HPDE6-E6E7 (cell line): ENCODE measurements around the gene XRRA1.
A peak's percentile ranks its signal among the peaks of the same experiment; 100 is the strongest.
"Not testable (repeated sequence)": the region's sequence is repeated elsewhere in the genome, so short reads cannot be mapped to it uniquely, and the experiment has no call there.

ENCODE experiments used
- DNase-seq: peaks from one replicate; pipeline ENCODE4 v3.0.0; 2011; ENCODE audit warnings: missing footprints; ENCODE audit errors: extremely low spot score

Gene XRRA1

DNA sequence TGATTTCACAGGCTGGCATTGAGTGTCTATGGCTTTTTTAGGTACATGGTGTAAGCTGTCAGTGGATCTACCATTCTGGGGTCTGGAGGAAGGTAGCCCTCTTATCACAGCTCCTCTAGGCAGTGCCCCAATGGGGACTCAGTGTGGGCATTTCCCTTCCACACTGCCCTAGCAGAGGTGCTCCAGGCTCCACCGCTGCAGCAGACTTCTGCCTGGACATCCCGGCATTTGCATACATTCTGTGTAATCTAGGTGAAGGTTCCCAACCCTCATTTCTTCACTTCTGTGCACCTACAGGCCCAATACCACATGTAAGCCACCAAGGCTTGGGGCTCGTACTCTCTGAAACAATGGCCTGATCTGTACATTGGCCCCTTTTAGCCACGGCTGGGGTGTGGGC is 122.0 kb downstream of the XRRA1 start:
- no peak for DNase-seq

DNA sequence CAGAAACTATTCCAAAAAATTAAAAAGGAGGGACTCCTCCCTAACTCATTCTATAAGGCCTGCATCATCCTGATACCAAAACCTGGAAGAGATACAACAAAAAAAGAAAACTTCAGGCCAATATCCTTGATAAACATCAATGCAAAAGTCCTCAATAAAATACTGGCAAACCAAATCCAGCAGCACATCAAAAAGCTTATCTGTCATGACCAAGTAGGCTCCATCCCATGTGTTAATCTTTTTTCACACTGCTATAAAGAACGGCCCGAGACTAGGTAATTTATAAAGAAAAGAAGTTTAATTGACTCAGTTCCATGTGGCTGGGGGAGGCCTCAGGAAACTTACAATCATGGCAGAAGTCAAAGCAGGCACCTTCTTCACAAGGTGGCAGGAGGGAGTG is 123.3 kb downstream of the XRRA1 start:
- DNase-seq, result not testable (repeated sequence)

DNA sequence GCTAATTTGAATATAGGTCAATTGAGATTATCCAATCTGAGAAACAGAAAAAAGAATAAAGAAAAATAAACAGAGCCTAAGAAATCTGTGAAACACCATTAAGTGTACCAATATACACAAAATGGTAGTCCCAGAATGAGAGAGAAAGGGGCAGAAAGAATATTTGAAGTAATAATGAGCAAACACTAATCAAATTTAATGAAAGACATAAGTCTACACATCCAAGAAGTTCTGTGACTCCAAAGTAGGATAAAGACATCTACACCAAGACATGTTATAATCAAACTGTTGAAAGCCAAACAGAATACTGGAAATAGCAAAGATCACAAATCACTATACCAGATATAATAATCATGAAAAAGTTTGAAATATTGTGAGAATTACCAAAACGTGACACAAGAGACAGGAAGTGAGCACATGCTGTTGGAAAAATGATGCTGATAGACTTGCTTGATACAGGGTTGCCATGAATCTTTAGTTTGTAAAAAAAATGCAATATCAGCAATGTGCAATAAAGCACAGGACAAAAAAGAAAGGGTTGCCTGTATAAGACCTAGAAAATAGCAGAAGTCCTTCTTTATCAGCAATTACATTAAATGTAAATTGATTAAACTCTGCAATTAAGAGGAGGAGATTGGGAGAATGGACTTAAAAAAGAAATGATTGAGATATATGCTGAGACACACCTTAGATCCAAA is 124.5 kb downstream of the XRRA1 start:
- DNase-seq, result no peak

DNA sequence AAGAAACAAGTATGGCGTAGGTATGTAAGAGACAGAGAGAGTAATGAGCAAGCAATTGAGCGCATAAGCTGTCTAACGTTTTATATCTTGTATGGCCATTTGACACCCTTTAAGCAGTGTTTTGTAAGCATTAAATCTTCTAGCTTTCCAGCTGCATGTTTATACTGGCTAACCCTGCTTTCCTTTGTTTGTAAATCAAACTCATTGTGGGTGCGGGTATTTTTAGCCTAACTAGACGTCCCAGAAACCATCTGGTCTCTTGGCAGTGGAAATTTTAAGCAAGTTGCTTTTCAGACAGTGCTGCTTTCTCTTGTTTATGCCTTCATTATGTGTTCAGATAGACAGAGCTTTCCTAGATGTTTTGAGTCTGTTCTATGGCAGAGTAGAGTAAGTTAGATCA is 126.7 kb downstream of the XRRA1 start:
- DNase-seq, result no peak

DNA sequence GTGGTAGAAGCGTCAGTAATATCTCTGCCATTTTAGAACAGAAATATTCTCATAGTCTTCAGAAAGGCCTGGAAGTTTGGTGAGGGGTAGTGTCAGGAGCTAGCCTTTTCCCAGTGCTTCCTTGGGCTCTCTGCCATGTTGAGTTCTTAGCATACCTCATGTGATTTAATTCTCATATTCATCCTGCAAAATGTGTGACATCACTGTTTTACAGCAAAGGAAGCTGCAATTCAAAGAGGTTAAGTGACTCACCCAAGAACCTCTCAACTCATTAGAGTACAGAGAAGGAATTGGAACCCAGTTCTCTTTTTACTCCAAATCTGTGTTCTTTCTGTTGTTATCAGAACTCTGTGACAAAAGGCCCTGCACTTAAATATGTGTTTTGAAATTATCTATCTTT is 128.1 kb downstream of the XRRA1 start:
- DNase-seq, result peak; percentile 9

DNA sequence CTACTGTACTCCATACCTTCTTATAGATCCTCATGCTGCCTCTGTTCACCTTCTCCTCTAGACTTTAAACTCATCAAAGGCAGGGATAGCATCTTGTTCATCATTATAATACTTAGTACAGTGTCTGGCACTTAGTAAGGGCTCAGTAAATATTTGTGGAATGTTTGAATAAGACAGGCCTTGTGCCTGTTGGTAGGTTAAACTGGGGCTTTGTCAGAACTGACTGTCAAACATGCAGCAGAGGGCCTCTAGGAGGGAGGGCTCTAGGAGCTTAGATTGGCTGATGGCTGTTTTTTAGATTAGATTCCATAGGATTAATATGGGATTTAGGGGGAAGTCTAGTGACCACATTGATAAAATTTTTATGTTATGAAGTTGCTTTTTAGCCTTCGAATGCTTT is 129.5 kb downstream of the XRRA1 start:
- DNase-seq, result no peak

DNA sequence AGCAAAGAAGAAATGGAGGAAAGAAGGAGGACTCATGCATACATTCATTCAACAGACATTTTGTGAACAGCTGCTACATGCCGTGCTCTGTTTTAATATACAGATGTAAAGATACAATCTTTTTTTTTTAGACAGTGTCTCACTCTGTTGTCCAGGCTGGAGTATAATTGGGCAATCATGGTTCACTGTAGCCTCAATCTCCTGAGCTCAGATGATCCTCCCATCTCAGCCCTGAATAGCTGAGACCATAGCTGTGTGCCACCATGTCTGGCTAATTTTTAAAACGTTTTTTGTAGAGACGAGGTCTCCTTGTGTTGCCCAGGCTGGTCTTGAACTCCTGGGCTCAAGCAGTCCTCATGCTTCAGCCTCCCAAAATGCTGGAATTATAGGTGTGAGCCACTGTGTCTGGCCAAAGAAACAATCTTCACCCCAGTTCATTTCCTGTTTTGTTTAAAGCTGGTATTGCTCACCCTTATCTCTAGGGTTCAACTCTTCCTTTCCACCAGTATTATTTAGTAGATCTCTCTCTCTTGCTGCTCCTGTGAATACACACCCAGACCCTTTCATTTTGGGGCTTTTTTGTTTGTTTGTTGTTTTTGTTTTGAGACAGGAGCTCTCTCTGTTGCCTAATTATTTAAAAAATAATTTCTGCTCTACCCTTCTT is 130.5 kb downstream of the XRRA1 start:
- no peak for DNase-seq

DNA sequence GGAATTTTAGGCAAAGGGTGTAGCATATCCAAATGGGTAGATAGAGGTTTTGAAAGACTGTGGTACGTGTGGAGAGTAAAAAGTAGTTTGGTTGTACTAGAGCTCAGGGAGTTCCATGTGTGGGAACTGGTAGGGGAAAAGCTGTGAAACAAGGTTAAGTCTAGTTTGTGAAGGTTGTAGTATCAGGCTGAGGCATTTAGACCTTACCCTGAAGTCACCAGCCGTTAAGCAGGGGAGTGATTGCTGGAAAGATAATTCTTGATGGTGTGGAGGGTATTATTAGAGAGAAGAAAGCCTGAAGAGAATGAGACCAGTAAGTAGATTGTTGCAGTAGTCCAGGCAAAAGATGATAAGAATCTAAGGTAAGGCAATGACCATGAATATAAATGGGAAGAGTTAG is 132.2 kb downstream of the XRRA1 start:
- DNase-seq, result no peak

DNA sequence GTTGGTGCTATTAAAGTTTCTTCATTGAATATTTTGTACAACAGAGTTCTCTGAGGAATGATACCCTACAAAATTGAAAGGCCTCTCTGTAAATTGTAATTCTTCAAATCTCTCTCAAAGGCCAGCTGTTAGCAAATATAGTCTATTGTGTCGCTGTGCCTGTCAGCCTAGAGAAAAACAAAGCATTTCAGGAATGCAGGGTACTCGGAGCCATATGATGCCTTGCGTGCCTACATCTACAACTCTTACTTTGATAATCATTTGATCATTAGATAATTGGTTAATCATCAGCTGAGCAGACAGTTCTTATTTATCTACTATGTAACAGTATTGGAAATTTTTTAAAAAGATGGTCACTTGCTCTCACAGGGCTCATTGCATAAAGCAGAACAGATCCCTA is 132.9 kb downstream of the XRRA1 start:
- DNase-seq, result no peak

DNA sequence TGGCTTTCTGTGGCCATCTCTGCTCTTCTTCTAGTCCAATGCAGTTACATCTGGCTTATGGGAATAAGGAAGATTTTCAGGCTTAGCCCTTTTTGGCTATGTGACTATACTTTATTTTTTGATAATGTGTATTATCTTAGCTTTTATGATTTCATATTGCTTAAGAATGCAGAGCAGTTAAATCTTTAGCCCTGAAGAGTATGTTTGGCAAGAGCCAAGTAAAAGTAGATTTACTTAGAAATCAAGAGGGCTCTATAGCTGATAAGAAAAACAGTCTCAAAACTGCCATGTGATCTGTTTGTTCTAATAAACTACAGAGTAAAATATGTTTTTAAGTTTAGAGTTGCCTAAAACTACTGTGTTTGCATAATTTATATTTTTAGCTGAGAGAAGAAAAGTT is 139.1 kb downstream of the XRRA1 start:
- DNase-seq, result no peak

DNA sequence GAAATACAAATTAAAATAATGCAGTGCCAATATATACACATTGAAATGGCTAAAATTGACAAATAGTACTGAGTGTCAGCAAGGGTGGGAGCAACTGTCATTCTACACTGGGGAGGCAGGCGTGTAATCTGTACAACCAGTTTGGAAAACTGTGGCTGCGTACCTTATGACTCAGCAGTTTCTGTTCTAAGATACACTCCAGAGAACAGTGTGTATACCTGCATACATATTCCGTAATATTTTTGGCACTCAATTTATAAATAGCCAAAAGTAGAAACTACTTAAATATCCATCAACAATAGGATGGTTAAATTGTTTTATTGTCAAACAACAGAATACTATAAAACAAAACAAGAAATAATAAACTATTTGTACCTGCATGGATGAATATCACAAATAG is 142.6 kb downstream of the XRRA1 start:
- DNase-seq, result no peak

DNA sequence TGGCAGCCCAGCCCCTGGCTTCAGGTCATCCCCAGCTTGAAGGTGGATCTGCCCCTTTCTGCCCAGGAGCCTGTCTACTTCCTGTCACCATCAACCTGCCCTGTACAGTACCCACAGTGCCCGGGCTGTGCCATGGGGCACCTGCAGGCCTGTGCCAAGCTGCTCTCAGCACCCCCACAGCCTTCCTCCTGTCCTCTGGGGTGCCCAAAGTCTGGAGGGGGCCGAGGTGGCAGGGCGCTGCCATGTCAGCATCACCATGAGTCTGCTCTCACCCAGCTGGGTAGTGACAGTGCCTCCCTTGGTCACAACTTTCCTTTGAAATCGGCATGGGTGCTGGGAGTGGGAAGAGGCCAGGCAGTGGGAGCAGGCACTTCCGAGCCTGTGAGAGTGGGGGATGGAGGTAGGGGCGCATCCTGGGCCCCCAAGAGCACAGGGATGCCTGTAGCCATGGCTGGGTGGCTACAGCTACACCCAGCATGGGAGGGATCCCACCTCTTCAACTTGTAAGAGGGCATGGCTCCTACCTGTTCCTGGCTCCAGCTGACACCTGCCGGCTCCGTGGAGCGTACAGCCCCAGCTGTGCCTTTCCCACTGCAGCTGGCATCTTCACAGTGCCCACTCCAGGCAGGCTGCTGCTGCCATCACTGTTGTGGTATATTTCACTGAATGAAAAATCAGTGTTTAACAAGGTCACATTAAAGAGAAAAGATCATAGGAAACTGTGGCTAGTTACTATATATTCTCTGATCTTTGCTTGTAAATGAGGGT is 157.4 kb downstream of the XRRA1 start:
- no peak for DNase-seq
